HG02981 (cell line): ENCODE results near the gene LDB3.
A peak's percentile ranks its signal among the peaks of the same experiment; 100 is the strongest.

Experiments
- ATAC-seq: cut with Tn5 transposase; IDR thresholded peaks from one replicate; pipeline ENCODE4 v1.9.1; 2021; ENCODE audit warnings: mild to moderate bottlenecking, moderate library complexity; ENCODE audit not compliant: unreplicated experiment

Gene LDB3

DNA sequence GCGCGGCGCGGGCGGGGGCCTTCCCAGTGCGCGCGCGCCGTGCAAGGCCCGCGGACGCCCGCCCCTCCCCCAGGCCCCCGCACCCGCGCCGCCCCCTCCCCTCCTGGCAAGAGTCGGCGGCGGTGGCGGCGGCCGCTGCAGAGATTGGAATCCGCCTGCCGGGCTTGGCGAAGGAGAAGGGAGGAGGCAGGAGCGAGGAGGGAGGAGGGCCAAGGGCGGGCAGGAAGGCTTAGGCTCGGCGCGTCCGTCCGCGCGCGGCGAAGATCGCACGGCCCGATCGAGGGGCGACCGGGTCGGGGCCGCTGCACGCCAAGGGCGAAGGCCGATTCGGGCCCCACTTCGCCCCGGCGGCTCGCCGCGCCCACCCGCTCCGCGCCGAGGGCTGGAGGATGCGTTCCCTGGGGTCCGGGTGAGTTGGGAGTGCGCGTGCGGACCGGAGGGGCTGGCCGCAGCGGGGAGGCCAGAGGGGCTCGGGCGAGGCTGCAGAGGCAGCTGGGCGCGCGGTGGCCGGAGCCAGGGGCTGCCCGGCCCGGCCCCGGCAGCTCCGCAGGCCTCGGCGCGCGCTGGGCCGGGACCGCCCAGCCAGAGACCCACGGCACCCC lies 88.3 kb downstream of the LDB3 start, which contains the start of gene BMPR1A:
BMPR1A (plus strand) TSS at position 109 of the 602 bp plus-strand sequence. CDS start 119,400 bp downstream, outside the sequence.
- peak; percentile 35 for ATAC-seq

DNA sequence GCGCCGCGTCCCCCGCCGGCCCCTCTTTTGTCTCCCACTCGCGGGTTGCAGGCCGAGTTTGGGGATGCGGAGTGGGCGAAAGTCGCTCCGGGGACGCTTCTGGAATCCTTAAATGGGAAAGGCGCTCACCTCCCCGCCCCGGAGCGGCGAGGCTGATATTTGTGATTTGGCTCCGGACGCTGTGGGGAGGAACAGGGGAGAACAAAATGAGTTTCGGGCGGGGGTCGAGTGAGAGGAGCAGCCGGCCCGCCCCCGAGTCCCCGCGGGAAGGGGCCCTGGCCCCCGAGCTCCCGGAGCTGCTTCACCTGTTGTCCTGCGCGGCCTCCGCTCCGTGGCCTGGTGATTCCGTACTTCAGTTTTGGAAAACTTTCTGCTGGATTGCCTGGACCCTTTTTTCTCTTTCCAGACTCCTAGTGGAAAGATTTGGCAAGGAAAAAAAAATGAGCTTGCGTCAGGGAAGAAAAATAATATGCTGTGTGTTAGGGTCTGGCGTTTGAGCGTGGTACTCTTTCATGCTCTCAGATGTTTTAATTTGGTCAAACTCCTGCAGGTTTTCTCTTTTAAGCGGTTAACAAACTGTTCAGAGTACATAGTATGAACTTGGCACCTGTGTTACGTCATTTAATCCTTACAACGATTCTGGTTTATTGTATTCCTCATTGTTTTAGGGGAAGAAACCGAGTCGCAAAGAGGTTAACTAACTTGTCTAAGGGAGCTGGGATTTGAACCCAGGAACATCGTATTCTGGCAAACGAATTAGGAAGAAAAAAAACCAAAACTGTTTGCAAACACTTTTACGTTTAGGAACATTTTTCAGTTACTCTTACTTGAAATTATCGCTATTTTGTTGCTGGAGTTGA lies 89.0 kb downstream of the LDB3 start:
- ATAC-seq, result no peak

DNA sequence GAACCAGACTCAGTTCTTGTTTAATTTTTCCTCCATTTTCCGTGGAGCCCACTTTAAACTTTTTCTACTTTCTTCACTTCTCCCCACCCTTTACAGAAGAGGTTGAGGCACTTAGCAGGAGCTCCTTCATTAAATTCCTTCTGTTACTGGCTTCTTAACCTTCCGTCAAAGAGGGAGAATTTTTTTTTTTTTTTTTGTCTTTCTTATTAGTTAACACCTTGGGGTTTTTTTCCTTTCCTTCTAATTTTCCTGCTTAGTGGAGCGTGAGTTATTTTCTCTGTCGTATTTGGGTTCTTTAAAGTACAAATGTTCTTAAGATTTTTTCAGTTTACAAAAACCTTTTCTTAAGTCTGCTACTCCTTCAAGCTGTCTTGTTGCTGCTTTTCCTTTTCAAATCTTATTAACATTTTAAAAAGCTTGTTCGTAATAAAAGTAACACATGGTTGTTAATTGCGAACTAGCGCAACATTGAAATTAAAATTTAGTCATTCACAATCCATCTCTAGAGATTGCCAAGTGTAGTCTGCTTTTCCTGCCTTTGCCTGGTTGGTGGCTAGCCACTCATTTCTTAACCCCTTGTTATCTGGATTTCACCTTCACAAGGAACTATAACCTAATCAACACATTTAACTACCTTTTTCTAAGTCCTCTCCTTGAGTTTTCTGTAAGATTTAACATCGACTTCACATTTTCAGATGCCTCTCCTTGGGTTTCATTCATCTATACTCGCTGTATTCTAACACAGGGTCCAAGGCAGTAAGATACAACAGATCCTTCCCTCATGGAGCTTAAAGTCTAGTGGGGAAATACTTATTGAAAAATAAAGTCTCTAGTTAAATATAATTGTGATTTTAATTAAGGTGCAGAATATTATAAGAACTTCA lies 90.1 kb downstream of the LDB3 start:
- no peak for ATAC-seq

DNA sequence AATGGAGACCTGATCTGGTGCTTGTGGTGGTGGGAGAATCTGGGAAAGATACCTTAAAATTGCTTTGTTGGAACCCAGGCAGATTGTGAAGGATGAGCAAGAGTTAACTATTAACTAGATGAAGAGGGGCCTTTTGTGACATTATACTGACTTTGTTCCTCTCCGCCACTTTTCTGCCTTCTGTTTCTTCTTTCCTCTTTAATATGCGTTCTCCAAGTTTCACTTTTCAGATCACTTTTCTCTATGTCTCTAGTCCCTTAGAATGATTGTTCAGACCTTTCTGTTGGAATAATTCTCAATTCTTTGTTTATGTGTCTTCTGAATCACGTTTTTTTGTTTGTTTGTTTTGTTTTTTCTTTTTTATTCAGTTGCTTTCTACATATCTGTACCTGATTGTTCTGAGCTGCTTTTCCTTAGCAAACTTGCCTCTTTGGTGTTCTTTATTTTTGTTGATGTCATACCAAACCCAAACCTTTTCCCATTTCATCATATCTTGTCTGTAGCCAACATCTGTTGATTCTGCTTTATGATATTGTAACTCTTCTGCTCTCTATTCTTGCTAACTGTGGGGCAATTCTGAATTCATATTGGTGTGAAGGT lies 90.9 kb downstream of the LDB3 start:
- no peak for ATAC-seq

DNA sequence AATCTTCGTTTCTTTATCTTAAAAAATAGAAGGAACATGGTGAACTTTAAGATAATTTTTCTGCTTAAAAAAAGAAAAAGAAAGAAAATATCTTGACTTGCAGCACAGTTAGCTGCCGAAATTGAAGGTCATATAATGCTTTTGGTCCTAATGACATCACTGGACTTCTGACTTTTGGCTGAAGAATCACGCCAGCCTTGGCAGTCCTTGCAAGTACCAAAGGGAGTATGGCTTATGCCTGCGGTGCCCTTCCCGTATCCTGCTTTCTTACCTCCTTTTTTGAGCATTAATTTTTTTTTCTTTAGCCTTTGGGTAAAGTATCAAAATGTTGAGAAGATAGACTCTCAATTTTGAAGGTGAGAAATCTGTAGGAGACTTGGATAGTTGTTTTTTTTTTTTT lies 95.1 kb downstream of the LDB3 start:
- ATAC-seq, result no peak

DNA sequence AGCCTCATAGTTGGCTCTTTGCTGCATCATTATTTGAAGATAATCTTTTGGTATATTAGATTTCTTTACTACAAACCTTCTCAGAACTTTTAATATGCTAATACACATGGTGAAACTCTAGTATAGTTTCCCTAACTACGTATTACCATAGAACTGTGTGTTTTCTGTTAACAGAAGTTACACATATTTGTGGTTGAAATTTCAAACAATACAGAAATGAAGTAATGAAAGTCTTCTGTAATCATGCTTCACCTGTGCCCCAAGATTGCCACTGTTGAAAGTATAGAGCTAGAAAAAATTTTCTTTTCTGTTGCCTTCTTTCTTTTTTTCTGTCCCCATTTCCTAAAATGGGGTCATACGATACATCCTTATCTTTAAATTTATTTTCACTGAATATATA lies 97.2 kb downstream of the LDB3 start:
- no peak for ATAC-seq

- ATAC-seq, result no peak
Observed at GRCh38 chr10:86768412-86769062, 100.2 kb downstream of the LDB3 start.

- ATAC-seq, result no peak
Observed at GRCh38 chr10:86769991-86770390, 101.7 kb downstream of the LDB3 start.

- ATAC-seq, result no peak
Observed at GRCh38 chr10:86770412-86770960, 102.2 kb downstream of the LDB3 start.

GRCh38 chr10:86773498-86773897 lies 105.2 kb downstream of the LDB3 start:
- ATAC-seq, result no peak

GRCh38 chr10:86775056-86775869 lies 107.0 kb downstream of the LDB3 start:
- peak; percentile 77 for ATAC-seq

GRCh38 chr10:86775870-86776180 lies 107.5 kb downstream of the LDB3 start:
- ATAC-seq, result no peak

DNA sequence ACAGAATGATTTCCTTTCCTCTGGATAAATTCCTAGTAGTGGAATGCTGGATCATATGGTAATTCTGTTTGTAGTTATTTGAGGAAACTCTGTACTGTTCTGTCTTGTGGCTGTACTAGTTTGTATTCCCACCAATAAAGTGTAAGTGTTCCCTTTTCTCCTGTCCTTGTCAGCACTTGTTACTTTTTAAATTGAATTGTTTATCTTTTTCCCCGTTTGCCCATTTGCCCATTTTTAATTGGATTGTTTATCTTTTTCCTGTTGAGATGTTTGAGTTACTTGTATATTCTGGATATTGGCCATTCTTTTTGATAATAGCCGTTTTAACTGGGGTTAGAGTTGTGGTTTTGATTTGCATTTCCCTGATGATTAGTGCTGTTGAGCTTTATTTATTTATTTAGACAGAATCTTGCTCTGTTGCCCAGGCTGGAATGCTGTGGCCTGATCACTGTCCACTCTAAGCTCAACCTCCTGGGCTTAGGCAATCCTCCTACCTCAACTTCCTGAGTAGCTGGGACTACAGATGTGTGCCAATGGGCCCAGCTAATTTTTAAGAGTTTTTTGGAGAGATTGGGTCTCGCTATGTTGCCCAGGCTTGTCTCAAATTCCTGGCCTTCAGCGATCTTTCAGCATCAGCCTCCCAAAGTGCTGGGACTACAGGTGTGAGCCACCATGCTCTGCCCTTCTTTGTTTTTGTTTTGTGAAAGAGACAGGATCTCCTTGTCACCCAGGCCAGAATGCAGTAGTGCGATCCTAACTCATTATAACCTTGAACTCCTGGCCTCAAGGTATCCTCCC lies 111.1 kb downstream of the LDB3 start:
- ATAC-seq, result no peak

GRCh38 chr10:86782701-86783418 lies 114.5 kb downstream of the LDB3 start:
- no peak for ATAC-seq

DNA sequence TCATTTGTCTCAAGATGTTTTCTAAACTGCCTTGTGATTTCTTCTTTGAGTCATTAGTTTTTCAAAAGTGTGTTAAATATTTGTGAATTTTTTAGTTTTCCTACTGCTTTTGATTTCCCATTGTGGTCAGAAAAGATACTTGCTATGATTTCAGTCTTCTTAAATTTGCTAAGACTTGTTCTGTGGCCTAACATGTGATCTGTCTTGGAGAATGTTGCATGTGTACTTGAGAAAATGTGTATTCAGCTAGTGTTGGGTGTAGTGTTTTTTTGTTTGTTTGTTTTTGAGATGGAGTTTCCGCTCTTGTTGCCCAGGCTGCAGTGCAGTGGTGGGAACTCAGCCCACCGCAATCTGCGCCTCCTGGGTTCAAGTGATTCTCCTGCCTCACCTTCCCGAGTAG lies 116.7 kb downstream of the LDB3 start:
- no peak for ATAC-seq
